ENCODE data around the gene CFAP99.

Gene CFAP99

GRCh38 chr4:2432004-2432403 is 13.2 kb downstream of the CFAP99 start:
- ChIA-PET CTCF (interaction anchor here (0.8 to 4.0 kb wide), 3 partner anchors 9 to 211 kb away, joined by 3 to 15 read pairs (median 6); no protein-coding TSS in a partner anchor), POLR2A (no interaction called here)
- DNase-seq (ENCODE audit: extremely low spot score): no peak
- no peak for TF ChIP-seq CTCF (IDR thresholded peaks at IDR 0.05; ENCODE audit: control extremely low read depth, extremely low read depth, low read depth, missing control alignments)

- POLR2A ChIA-PET: no interaction called here
- TF ChIP-seq CTCF (IDR thresholded peaks at IDR 0.05; ENCODE audit: control extremely low read depth, extremely low read depth, low read depth, missing control alignments): no peak
- CTCF ChIA-PET: interaction anchor here (0.9 to 4.0 kb wide), 3 partner anchors 9 to 212 kb away, joined by 3 to 15 read pairs (median 6); no protein-coding TSS in a partner anchor
- no peak for DNase-seq (ENCODE audit: extremely low spot score)
Measured at GRCh38 chr4:2432991-2433530, 14.3 kb downstream of the CFAP99 start.

- TF ChIP-seq CTCF (IDR thresholded peaks at IDR 0.05; ENCODE audit: control extremely low read depth, extremely low read depth, low read depth, missing control alignments): no peak
- DNase-seq (ENCODE audit: extremely low spot score): no peak
- POLR2A ChIA-PET: no interaction called here
- CTCF ChIA-PET: interaction anchor here (0.9 to 4.0 kb wide), 3 partner anchors 8 to 213 kb away, joined by 3 to 15 read pairs (median 6); no protein-coding TSS in a partner anchor
Measured at GRCh38 chr4:2433609-2434350, 15.0 kb downstream of the CFAP99 start.

GRCh38 chr4:2434420-2434819 is 15.7 kb downstream of the CFAP99 start:
- ChIA-PET CTCF (interaction anchor here (4.0 kb wide), 1 partner anchor 214 kb away, joined by 15 read pairs; no protein-coding TSS in a partner anchor), POLR2A (no interaction called here)
- DNase-seq (ENCODE audit: extremely low spot score): no peak
- no peak for TF ChIP-seq CTCF (IDR thresholded peaks at IDR 0.05; ENCODE audit: control extremely low read depth, extremely low read depth, low read depth, missing control alignments)

- ChIA-PET CTCF (interaction anchor here (0.8 kb wide), 1 partner anchor 216 kb away, joined by 3 read pairs; no protein-coding TSS in a partner anchor), POLR2A (no interaction called here)
- TF ChIP-seq CTCF (IDR thresholded peaks at IDR 0.05; ENCODE audit: control extremely low read depth, extremely low read depth, low read depth, missing control alignments): no peak
- DNase-seq (ENCODE audit: extremely low spot score): no peak
Measured at GRCh38 chr4:2436301-2436700, 17.5 kb downstream of the CFAP99 start.

GRCh38 chr4:2436761-2437474 is 18.2 kb downstream of the CFAP99 start:
- TF ChIP-seq CTCF (IDR thresholded peaks at IDR 0.05; ENCODE audit: control extremely low read depth, extremely low read depth, low read depth, missing control alignments): no peak
- ChIA-PET POLR2A (no interaction called here), CTCF (interaction anchor here (0.8 kb wide), 1 partner anchor 216 kb away, joined by 3 read pairs; no protein-coding TSS in a partner anchor)
- no peak for DNase-seq (ENCODE audit: extremely low spot score)
